ENCODE results near the gene MAFB.

MAFB gene

DNA sequence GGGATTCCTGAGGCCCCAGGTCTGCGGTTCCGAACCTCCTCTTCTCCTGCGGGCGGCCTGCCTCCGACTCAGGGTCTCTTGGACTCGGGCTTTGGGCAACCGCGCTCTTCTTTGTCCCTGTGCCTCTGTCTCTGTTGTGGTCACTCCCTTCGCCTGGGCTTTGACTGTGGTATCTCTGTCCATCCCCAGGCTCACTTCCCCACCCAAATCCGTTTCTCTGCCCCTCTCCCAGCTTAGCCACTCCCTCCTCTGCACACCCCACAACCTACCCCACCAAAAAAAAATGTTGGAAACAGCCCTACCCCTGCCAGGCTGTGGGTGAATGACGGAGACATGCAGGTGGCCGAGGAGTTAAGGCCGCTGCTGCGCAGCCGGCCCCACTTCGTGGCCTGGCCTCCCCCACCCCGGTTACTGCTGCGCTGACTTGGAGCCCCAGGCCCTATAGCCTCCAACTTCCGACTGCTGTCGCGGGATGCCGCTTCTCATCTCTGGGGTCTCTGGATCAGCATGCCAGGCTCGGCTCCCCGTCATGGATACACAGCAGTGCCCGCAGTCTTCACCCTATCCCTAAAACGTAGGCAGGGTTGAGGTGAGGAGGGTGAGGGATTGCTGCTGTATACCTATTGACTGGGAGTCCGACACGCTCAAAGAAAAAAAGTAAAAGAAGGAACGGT lies 2.7 kb upstream of the MAFB start:
- H3K9me3 ChIP-seq, result no peaks in the 10 kb centered on the region
- H3K4me1 ChIP-seq, result no peaks in the 10 kb centered on the region
- TF ChIP-seq, protein P1, sequence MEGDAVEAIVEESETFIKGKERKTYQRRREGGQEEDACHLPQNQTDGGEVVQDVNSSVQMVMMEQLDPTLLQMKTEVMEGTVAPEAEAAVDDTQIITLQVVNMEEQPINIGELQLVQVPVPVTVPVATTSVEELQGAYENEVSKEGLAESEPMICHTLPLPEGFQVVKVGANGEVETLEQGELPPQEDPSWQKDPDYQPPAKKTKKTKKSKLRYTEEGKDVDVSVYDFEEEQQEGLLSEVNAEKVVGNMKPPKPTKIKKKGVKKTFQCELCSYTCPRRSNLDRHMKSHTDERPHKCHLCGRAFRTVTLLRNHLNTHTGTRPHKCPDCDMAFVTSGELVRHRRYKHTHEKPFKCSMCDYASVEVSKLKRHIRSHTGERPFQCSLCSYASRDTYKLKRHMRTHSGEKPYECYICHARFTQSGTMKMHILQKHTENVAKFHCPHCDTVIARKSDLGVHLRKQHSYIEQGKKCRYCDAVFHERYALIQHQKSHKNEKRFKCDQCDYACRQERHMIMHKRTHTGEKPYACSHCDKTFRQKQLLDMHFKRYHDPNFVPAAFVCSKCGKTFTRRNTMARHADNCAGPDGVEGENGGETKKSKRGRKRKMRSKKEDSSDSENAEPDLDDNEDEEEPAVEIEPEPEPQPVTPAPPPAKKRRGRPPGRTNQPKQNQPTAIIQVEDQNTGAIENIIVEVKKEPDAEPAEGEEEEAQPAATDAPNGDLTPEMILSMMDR (IDR thresholded peaks at IDR 0.05; ENCODE audit: low read depth, low read length), result no peak
- peaks cover 37% of the 10 kb centered on the region for H3K27me3 ChIP-seq
- H3K36me3 ChIP-seq, result no peaks in the 10 kb centered on the region
- H3K4me3 ChIP-seq (ENCODE audit: low read depth, low read length), result no peak overlapping the region
- DNase-seq, result no peak

DNA sequence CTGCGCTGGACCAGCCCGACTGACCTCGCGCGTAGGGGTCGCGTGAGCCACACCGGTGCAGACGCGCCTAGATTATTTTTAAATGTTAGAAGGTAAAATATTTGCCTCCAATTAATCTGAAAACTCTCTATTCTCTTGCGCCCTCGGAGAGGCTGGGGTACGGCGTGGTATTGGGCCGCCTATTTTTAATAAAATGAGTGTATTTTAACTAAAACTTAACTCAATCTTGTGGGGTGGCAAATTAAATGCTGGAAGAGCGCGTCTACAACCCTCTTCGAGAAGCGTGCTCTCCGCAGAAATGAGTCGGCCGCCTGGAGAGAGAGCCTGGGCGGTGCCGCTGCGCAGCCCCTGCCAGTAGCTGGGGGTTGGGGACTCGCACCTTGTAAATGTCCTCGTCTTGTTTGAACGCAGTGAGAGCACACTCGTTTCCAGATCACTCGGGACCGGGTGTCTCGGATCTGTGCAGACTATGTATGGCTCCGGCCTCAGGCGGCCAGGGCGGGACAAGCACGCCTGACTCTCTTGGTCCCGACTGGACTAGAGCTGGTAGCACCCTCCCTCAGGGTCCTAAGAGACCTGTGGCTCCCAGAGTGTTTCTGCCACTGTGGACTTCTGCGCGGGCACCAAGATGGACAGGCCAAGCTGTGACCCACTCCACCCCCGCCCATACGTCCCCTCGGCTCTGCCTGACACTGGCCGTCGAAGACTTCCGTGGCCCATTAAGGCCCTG lies 2.0 kb upstream of the MAFB start:
- TF ChIP-seq, protein P1 (IDR thresholded peaks at IDR 0.05; ENCODE audit: low read depth, low read length), result no peak
- H3K4me3 ChIP-seq (ENCODE audit: low read depth, low read length), result no peak overlapping the region
- no peaks in the 10 kb centered on the region for H3K4me1 ChIP-seq
- H3K27me3 ChIP-seq, result peaks cover 41% of the 10 kb centered on the region
- no peak for DNase-seq
- H3K36me3 ChIP-seq, result no peaks in the 10 kb centered on the region
- H3K9me3 ChIP-seq, result no peaks in the 10 kb centered on the region

DNA sequence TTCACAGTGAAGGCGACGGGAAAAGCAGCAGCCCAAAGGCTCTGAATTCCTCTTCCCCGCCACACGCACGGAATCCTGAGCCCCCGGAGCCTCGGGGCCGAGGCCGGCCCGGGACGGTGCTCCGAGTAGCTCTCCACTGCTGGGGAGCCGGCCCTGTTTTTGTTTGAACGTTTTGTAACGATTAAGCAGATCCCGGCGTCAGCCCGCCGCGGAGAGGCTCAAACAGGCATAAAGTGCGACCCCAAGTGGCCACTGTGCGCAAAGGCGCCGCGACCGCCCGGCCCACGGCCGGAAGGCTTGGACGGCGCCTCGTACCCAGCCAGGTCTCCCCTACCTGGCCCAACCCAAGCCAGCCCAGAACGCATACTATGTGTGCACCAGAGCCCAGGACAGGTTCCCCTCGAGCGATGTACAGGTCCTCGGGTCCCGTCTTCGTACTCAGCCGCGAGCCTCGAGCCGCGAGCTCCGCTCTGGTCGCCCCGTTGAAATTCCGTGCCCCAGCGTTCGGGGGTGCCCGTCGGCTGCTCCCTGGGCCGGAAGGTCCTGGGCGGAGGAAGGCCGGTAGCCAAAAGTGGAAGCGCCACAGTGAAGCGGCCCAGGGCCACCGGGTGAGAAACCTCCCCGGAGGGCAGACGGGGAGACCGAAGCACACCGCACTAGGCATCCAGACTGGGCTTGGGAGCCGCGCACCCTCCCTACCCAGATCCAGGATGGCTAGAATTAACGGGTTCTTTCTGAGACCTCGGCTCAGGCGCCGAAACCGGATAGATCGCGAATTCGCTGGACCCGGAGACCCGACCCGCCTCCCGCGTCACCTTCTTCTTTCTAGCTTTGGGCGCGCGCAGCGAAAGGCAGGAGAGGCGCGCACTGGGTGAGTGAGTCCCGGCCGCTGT lies 1.2 kb upstream of the MAFB start:
- no peaks in the 10 kb centered on the region for H3K4me1 ChIP-seq
- H3K27me3 ChIP-seq, result peaks cover 46% of the 10 kb centered on the region
- DNase-seq, result peak; percentile 88
- TF ChIP-seq, protein P1 (IDR thresholded peaks at IDR 0.05; ENCODE audit: low read depth, low read length), result peak; percentile 82
- H3K9me3 ChIP-seq, result no peaks in the 10 kb centered on the region
- H3K4me3 ChIP-seq (ENCODE audit: low read depth, low read length), result peak overlapping the region; percentile 66
- no peaks in the 10 kb centered on the region for H3K36me3 ChIP-seq

DNA sequence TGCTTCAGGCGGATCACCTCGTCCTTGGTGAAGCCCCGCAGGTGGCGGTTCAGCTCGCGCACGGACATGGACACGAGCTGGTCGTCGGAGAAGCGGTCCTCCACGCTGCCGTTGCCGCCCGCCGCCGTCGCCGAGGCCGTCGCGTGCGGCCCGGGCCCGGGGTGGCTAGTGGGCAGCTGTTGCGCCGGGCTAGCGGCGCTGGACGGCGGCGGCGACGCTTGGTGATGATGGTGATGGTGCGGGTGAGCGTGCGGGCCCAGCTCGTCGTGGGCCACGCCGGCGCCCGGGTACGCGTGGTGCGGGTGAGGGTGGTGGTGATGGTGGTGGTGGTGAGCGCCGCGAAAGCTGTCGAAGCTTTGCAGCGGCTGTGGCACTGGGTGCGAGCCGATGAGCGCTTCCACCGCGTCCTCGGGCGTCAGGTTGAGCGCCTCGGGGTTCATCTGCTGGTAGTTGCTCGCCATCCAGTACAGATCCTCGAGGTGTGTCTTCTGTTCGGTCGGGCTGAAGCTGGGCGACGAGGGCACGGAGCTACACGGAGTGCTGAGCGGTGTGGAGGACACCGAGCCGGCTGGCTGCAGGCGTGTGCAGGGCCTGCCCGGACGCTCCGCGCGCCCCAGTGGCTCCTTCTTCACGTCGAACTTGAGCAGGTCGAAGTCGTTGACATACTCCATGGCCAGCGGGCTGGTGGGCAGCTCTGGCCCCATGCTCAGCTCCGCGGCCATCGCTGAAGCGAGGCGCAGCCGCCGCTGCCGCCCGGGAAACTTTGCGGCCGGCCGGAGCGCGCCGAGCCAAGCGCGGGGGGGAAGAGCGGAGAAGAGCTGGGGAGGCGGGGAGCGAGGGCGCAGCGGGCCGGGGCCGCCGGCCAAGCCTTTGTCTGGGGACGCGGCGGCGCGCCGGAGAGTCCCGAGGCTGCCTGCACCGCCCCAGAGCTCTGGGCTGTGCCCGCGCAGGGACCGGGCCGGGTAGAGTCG lies 622 bp downstream of the MAFB start:
- Histone ChIP-seq H3K4me3 (ENCODE audit: low read depth, low read length) (peak overlapping the region; percentile 42), H3K4me1 (no peaks in the 10 kb centered on the region), H3K36me3 (no peaks in the 10 kb centered on the region), H3K9me3 (no peaks in the 10 kb centered on the region), H3K27me3 (peaks cover 57% of the 10 kb centered on the region)
- DNase-seq, result no peak
- TF ChIP-seq, protein P1 (IDR thresholded peaks at IDR 0.05; ENCODE audit: low read depth, low read length), result no peak

DNA sequence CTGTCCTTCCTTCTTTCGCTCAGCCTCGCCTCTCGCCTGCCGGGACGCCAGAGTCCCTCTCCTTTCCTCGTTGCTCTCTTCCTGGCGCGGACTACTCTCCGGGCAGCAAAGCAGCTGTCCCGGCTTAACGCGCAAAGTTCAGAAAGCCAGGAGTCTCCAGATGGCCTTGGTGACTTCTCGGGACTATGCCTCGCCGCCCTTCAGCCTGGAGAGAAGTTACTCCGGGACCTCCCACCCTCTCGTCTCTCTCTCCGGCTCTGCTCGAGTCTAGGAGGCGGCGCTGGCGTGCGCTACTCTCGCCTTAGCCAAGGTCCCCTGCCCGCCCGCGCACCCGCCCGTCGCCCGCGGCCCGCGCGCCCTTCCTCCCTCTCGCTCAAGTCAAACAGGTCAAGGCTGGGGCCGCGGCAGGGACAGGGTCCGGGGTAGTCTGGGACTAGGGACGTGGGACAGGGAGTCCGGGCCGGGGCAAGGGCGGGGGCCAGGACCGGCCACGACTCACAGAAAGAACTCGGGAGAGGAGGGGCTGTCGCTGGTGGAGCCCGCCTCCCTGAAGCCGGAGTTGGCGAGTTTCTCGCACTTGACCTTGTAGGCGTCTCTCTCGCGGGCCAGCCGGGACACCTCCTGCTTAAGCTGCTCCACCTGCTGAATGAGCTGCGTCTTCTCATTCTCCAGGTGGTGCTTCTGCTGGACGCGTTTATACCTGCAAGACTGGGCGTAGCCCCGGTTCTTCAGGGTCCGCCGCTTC lies 1.5 kb downstream of the MAFB start:
- Histone ChIP-seq H3K4me1 (no peaks in the 10 kb centered on the region), H3K9me3 (no peaks in the 10 kb centered on the region), H3K4me3 (ENCODE audit: low read depth, low read length) (no peak overlapping the region), H3K36me3 (no peaks in the 10 kb centered on the region), H3K27me3 (peaks cover 61% of the 10 kb centered on the region)
- TF ChIP-seq, protein P1 (IDR thresholded peaks at IDR 0.05; ENCODE audit: low read depth, low read length), result no peak
- peak; percentile 29 for DNase-seq

Measured in BE2C (cell line).